ENCODE measurements around the gene CDKL1. TPM values are rescaled to one million over a fixed set of nuclear protein-coding genes. Genes with fewer than 3 reads are reported as not detected.

CDKL1 gene
- total RNA-seq, 1 donor: 6.5 TPM

- DNase-seq (ENCODE audit: low read depth in 2 of 3, low spot score in 2 of 3): no peak
Observed at GRCh38 chr14:50290306-50290705, 106.4 kb downstream of the CDKL1 start.

GRCh38 chr14:50288146-50288545, 108.5 kb downstream of the CDKL1 start:
- DNase-seq (ENCODE audit: low read depth in 2 of 3, low spot score in 2 of 3): no peak

- no peak for DNase-seq (ENCODE audit: low read depth in 2 of 3, low spot score in 2 of 3)
Observed at GRCh38 chr14:50285861-50286260, 110.8 kb downstream of the CDKL1 start.

Small RNAs within 50 kb of the gene (small RNA-seq; reads per million reads assigned to genes)
- gene MIR4504: not detected

Other genes with a start within 250 kb of the CDKL1 start
- gene SOS2, start 165.3 kb downstream of the CDKL1 start, total RNA-seq: 9.7 TPM
- 4.0 TPM for gene L2HGDH, start 84.7 kb downstream of the CDKL1 start, total RNA-seq
- 16.7 TPM for gene DMAC2L, start 84.6 kb downstream of the CDKL1 start, total RNA-seq
- gene MAP4K5, start 135.7 kb upstream of the CDKL1 start, total RNA-seq: 64.4 TPM
- gene ATL1, start 163.3 kb upstream of the CDKL1 start, total RNA-seq: 11.0 TPM